B cell (primary cell): ENCODE results near the gene NOVA1. TPM values are rescaled to one million over a fixed set of nuclear protein-coding genes. Genes with fewer than 3 reads are reported as not detected.

Experiments used
- ATAC-seq: fragments of 200-7000 bp; cut with Tn5 transposase; one replicate; pipeline ENCODE4 v1.10.0; 2021; ENCODE audit warnings: low read depth, mild to moderate bottlenecking, moderate number of reproducible peaks, moderate library complexity
- CTCF ChIA-PET: fragments of 350-600 bp; sonication (Branson Sonifier 250); formaldehyde crosslinking; loops from one replicate; lab custom pipeline; 2021; ENCODE audit warnings: antibody characterized with exemption, inconsistent platforms; lab: Charles Lee
- POLR2A ChIA-PET: fragments of 350-600 bp; sonication (Branson Sonifier 250); formaldehyde crosslinking; loops from one replicate; lab custom pipeline; 2021; ENCODE audit warnings: antibody characterized with exemption; lab: Charles Lee
- DNase-seq: peaks from one replicate; pipeline ENCODE4 v3.0.0; 2013
- H2AFZ ChIP-seq: 2 replicates; pipeline ENCODE4 v1.6.1; 2012; ENCODE audit warnings: mild to moderate bottlenecking, low read depth, low read length; ENCODE audit not compliant: insufficient read depth, poor library complexity, severe bottlenecking
- H3K27ac ChIP-seq, 2 donors: 1 replicate in 1 of 2; 2 replicates in 1 of 2; pipeline ENCODE4 v1.5.1; 2012 to 2013; ENCODE audit warnings: low read length in 2 of 2, mild to moderate bottlenecking in 2 of 2, moderate library complexity in 1 of 2
- H3K27me3 ChIP-seq, 4 experiments: fragments of 200-600 bp in 1 of 4; sonication (generic) in 1 of 4; replicated peaks in 1 of 4; 1 replicate in 2 of 4; 2 replicates in 2 of 4; pipeline versions ENCODE4 v1.6.1 to v1.7.0; 2013 to 2016; ENCODE audit warnings: low read length in 3 of 4, mild to moderate bottlenecking in 2 of 4, mixed read lengths in 1 of 4, moderate library complexity in 1 of 4; ENCODE audit not compliant: insufficient read depth in 4 of 4, control insufficient read depth in 3 of 4; ENCODE audit errors: control extremely low read depth in 1 of 4
- H3K36me3 ChIP-seq, 2 experiments: replicated peaks in 1 of 2; 1 replicate in 1 of 2; 2 replicates in 1 of 2; pipeline versions ENCODE4 v1.6.1 to v1.7.1; 2013; ENCODE audit warnings: low read length in 1 of 2; ENCODE audit not compliant: insufficient read depth in 2 of 2, control insufficient read depth in 1 of 2; ENCODE audit errors: control extremely low read depth in 1 of 2, extremely low read depth in 1 of 2
- H3K4me1 ChIP-seq, 2 donors: fragments of 200-600 bp in 1 of 2; sonication (generic) in 1 of 2; 1 replicate in 1 of 2; 2 replicates in 1 of 2; pipeline versions ENCODE4 v1.5.1 to v1.6.1; 2013 to 2017; ENCODE audit warnings: low read length in 2 of 2; ENCODE audit not compliant: control insufficient read depth in 2 of 2, insufficient read depth in 2 of 2
- H3K4me2 ChIP-seq: replicated peaks from 2 replicates; pipeline ENCODE3; 2012; ENCODE audit warnings: mild to moderate bottlenecking, low read depth, low read length; ENCODE audit not compliant: poor library complexity, severe bottlenecking
- H3K4me3 ChIP-seq, 5 experiments: fragments of 200-600 bp in 1 of 5; sonication (generic) in 1 of 5; 1 replicate in 3 of 5; 2 replicates in 2 of 5; pipeline versions ENCODE4 v1.5.1 to v1.7.0; 2011 to 2016; ENCODE audit warnings: low read length in 4 of 5, mild to moderate bottlenecking in 4 of 5, low read depth in 2 of 5, control low read depth in 1 of 5, moderate library complexity in 1 of 5; ENCODE audit not compliant: insufficient read depth in 1 of 5; ENCODE audit errors: control extremely low read depth in 1 of 5, extremely low read depth in 1 of 5
- H3K79me2 ChIP-seq: fragments of 200-600 bp; sonication (generic); one replicate; pipeline ENCODE4 v1.6.0; 2016; ENCODE audit warnings: low read length; ENCODE audit not compliant: control insufficient read depth, insufficient read depth
- H3K9ac ChIP-seq: fragments of 200-600 bp; sonication (generic); 2 replicates; pipeline ENCODE4 v1.6.1; 2017; ENCODE audit warnings: mild to moderate bottlenecking, low read length, moderate library complexity
- H3K9me3 ChIP-seq, 3 donors: one replicate each; pipeline versions ENCODE4 v1.6.1 to v1.7.1; 2013; ENCODE audit warnings: low read length in 2 of 3; ENCODE audit not compliant: control insufficient read depth in 2 of 3, insufficient read depth in 1 of 3; ENCODE audit errors: control extremely low read depth in 1 of 3
- H4K20me1 ChIP-seq: 2 replicates; pipeline ENCODE4 v1.6.0; 2012; ENCODE audit warnings: mild to moderate bottlenecking, low read length; ENCODE audit not compliant: insufficient read depth, control insufficient read depth, poor library complexity, severe bottlenecking
- H3K27ac Mint-ChIP-seq: one replicate; pipeline ENCODE4 v1.8.0; 2021; ENCODE audit warnings: mixed read lengths
- H3K27me3 Mint-ChIP-seq: one replicate; pipeline ENCODE4 v1.8.0; 2021; ENCODE audit warnings: mixed read lengths
- H3K4me1 Mint-ChIP-seq: one replicate; pipeline ENCODE4 v1.8.0; 2021; ENCODE audit warnings: mixed read lengths
- H3K4me3 Mint-ChIP-seq: one replicate; pipeline ENCODE4 v1.8.0; 2021; ENCODE audit warnings: mixed read lengths
- H3K9me3 Mint-ChIP-seq: one replicate; pipeline ENCODE4 v1.8.0; 2022; ENCODE audit warnings: mixed read lengths; ENCODE audit not compliant: insufficient read depth
- EZH2 ChIP-seq: IDR thresholded peaks from 2 replicates; pipeline ENCODE4 v1.6.1; 2012; ENCODE audit warnings: borderline replicate concordance, low read depth, mild to moderate bottlenecking, moderate library complexity, low read length; ENCODE audit not compliant: insufficient read depth, poor library complexity, severe bottlenecking
- WGBS: methylation state at CpG from one replicate; pipeline ENCODE4 v1.1.5; 2013; ENCODE audit warnings: missing lambda C conversion rate; ENCODE audit not compliant: insufficient coverage; 5-methylcytosine and 5-hydroxymethylcytosine counted together
- intact Hi-C: fragments of 100-400 bp; cut with micrococcal nuclease; formaldehyde crosslinking; loops from one replicate; pipeline ENCODE4 v1.10.0; 2022
- polyA plus RNA-seq: library from polyadenylated mRNA; depleted of rRNA; stranded (reverse); fragments of >200 nt; gene quantifications from 2 replicates; pipeline ENCODE4 v1.2.3, GENCODE V29; 2012
- total RNA-seq, 2 donors: library from RNA; stranded (reverse); fragments of 120-200 nt in 1 of 2; gene quantifications; 1 replicate in 1 of 2; 2 replicates in 1 of 2; pipeline versions ENCODE4 v1.2.3 to v1.2.4, GENCODE V29; 2013 to 2022
- TF ChIP-seq, protein P1 (sequence below): fragments of 200-600 bp; IDR thresholded peaks from one replicate; pipeline ENCODE4 v1.8.0; 2022; ENCODE audit warnings: antibody characterized with exemption, mild to moderate bottlenecking

NOVA1 gene
- total and polyA plus RNA-seq, 2 donors (not counting 1 experiment from before 2014, with no cell fraction given): not detected

DNA sequence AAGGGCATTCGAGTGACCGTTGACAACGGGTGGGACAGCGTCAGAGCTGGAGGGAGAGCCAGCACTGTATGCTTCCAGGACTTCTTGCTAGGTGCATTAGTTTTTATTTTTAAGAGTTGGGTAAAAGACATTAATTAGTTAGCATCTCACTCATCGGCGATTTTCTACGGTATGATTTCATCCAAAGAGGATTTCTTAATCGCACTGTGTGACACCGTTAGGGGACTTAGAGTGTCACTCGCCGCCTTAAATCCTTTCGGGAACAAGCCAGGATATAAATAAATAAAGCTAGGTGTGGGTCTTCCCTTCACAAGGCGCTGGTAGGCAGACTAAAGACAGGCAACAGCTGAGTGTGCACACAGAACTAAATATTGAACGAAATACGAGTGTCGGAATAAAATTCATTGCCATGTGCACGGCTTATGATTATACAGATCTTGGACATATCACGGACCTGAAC is 869 bp upstream of the NOVA1 start:
- intact Hi-C loops: no loop called here
- Histone ChIP-seq H3K4me3 (no peak overlapping the region), H2AFZ (no peak overlapping the region), H3K27me3 (peaks cover 0 to 19% (median 7%) of the 10 kb centered on the region in 4 experiments), H3K36me3 (no peaks in the 10 kb centered on the region), H3K27ac (no peak overlapping the region), H4K20me1 (no peaks in the 10 kb centered on the region), H3K4me2 (no peak overlapping the region), H3K79me2 (no peaks in the 10 kb centered on the region), H3K4me1 (no peaks in the 10 kb centered on the region), H3K9me3 (peaks cover 0 to 9% (median 1%) of the 10 kb centered on the region in 3 donors), H3K9ac (no peak overlapping the region)
- 16% methylated on average over 17 of the region's 18 CpGs for WGBS
- no peak for DNase-seq
- TF ChIP-seq EZH2: no peak
- TF ChIP-seq, protein P1, sequence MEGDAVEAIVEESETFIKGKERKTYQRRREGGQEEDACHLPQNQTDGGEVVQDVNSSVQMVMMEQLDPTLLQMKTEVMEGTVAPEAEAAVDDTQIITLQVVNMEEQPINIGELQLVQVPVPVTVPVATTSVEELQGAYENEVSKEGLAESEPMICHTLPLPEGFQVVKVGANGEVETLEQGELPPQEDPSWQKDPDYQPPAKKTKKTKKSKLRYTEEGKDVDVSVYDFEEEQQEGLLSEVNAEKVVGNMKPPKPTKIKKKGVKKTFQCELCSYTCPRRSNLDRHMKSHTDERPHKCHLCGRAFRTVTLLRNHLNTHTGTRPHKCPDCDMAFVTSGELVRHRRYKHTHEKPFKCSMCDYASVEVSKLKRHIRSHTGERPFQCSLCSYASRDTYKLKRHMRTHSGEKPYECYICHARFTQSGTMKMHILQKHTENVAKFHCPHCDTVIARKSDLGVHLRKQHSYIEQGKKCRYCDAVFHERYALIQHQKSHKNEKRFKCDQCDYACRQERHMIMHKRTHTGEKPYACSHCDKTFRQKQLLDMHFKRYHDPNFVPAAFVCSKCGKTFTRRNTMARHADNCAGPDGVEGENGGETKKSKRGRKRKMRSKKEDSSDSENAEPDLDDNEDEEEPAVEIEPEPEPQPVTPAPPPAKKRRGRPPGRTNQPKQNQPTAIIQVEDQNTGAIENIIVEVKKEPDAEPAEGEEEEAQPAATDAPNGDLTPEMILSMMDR: no peak
- H3K27me3 Mint-ChIP-seq: peaks cover 35% of the 10 kb centered on the region
- no peak for ATAC-seq
- CTCF ChIA-PET: no interaction called here
- peaks cover 2% of the 10 kb centered on the region for H3K4me1 Mint-ChIP-seq
- POLR2A ChIA-PET: no interaction called here
- no peaks in the 10 kb centered on the region for H3K9me3 Mint-ChIP-seq
- H3K4me3 Mint-ChIP-seq: peak overlapping the region; percentile 26
- H3K27ac Mint-ChIP-seq: no peak overlapping the region

DNA sequence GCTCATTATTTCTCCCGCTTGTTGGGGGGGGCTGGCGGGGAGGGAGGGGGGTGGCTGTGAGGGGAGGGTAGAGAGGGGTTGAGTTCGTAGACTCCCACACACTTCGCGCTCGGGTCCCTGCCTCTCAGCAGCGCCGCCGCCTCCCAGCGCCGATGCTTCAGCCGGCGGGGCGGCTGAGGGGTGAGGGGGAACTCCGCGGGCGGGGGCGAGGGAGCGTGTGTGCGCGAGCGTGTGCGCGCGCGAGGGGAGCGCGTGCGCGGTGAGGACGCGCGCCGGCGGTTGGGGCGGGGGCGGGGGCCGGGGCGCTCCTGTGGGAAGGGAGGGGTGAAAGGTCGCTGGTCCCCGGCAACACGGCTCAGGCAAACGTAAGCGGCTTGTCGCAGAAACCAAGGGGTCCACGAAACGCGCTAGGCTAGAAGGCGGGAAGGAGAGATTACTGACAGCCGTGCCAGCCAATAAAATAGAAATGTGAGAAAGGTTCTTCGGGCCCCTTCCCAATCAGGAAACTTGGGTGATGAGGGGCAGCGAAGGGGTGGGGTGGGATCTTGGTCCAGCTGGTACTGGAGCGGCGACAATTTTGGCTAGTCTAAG is 343 bp upstream of the NOVA1 start:
- peaks cover 2% of the 10 kb centered on the region for H3K4me1 Mint-ChIP-seq
- peaks cover 35% of the 10 kb centered on the region for H3K27me3 Mint-ChIP-seq
- ATAC-seq (peak; percentile 43), DNase-seq (peak; percentile 2)
- H3K79me2 ChIP-seq: no peaks in the 10 kb centered on the region
- WGBS: 3% methylated on average over 52 of the region's 54 CpGs
- no peaks in the 10 kb centered on the region for H3K4me1 ChIP-seq
- peak overlapping the region; percentile 52 for H3K4me2 ChIP-seq
- intact Hi-C loops: no loop called here
- no peak overlapping the region for H3K9ac ChIP-seq
- POLR2A ChIA-PET: no interaction called here
- TF ChIP-seq, protein P1: no peak
- TF ChIP-seq EZH2: no peak
- H3K27me3 ChIP-seq: peaks cover 0 to 19% (median 7%) of the 10 kb centered on the region in 4 experiments
- H3K27ac Mint-ChIP-seq: no peak overlapping the region
- H3K4me3 Mint-ChIP-seq: peak overlapping the region; percentile 26
- H3K36me3 ChIP-seq: no peaks in the 10 kb centered on the region
- H3K4me3 ChIP-seq: no peak overlapping the region
- H3K27ac ChIP-seq: no peak overlapping the region
- no peak overlapping the region for H2AFZ ChIP-seq
- H3K9me3 Mint-ChIP-seq: no peaks in the 10 kb centered on the region
- H4K20me1 ChIP-seq: no peaks in the 10 kb centered on the region
- H3K9me3 ChIP-seq: peaks cover 0 to 9% (median 1%) of the 10 kb centered on the region in 3 donors
- CTCF ChIA-PET: no interaction called here
